ENCODE data around the gene DGCR8.

The DGCR8 gene

GRCh38 chr22:20046730-20047129 lies 33.3 kb upstream of the DGCR8 start:
- Histone ChIP-seq H3K4me3 (replicated peaks; ENCODE audit: low read depth, low read length) (no peak overlapping the region), H3K27me3 (replicated peaks; ENCODE audit: control insufficient read depth, insufficient read depth, low read length) (no peaks in the 10 kb centered on the region), H3K36me3 (ENCODE audit: control insufficient read depth, insufficient read depth, low read length) (peaks cover 2% of the 10 kb centered on the region)
- TF ChIP-seq, protein P1, sequence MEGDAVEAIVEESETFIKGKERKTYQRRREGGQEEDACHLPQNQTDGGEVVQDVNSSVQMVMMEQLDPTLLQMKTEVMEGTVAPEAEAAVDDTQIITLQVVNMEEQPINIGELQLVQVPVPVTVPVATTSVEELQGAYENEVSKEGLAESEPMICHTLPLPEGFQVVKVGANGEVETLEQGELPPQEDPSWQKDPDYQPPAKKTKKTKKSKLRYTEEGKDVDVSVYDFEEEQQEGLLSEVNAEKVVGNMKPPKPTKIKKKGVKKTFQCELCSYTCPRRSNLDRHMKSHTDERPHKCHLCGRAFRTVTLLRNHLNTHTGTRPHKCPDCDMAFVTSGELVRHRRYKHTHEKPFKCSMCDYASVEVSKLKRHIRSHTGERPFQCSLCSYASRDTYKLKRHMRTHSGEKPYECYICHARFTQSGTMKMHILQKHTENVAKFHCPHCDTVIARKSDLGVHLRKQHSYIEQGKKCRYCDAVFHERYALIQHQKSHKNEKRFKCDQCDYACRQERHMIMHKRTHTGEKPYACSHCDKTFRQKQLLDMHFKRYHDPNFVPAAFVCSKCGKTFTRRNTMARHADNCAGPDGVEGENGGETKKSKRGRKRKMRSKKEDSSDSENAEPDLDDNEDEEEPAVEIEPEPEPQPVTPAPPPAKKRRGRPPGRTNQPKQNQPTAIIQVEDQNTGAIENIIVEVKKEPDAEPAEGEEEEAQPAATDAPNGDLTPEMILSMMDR (IDR thresholded peaks at IDR 0.05; ENCODE audit: insufficient read depth, low read length, poor library complexity, severe bottlenecking): no peak
- no peak for DNase-seq (ENCODE audit: extremely low read depth, insufficient read length)

DNA sequence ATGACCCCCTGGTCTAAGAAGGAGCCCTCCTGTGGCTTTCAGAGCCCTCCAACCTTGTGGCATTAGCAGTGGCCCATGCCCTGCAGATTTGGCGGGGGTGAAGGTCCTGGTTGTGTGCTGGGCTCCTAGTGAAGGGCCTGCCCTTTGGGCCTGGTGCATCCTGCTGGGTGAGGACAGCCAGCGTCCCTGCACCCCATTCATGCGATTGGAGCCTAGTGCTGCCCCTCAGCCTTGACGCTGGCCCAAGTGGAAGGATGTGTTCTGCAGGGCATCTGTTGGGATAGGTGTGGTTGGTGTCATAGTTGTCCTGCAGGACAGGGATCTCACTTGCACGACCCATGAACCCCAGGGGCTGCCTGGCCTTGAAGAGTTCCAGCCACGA lies 28.1 kb upstream of the DGCR8 start:
- TF ChIP-seq, protein P1 (IDR thresholded peaks at IDR 0.05; ENCODE audit: insufficient read depth, low read length, poor library complexity, severe bottlenecking): no peak
- no peaks in the 10 kb centered on the region for H3K27me3 ChIP-seq (replicated peaks; ENCODE audit: control insufficient read depth, insufficient read depth, low read length)
- H3K4me3 ChIP-seq (replicated peaks; ENCODE audit: low read depth, low read length): no peak overlapping the region
- DNase-seq (ENCODE audit: extremely low read depth, insufficient read length): no peak
- H3K36me3 ChIP-seq (ENCODE audit: control insufficient read depth, insufficient read depth, low read length): peaks cover 9% of the 10 kb centered on the region

- TF ChIP-seq, protein P1 (IDR thresholded peaks at IDR 0.05; ENCODE audit: insufficient read depth, low read length, poor library complexity, severe bottlenecking): no peak
- DNase-seq (ENCODE audit: extremely low read depth, insufficient read length): no peak
- Histone ChIP-seq H3K4me3 (replicated peaks; ENCODE audit: low read depth, low read length) (no peak overlapping the region), H3K27me3 (replicated peaks; ENCODE audit: control insufficient read depth, insufficient read depth, low read length) (no peaks in the 10 kb centered on the region), H3K36me3 (ENCODE audit: control insufficient read depth, insufficient read depth, low read length) (peaks cover 9% of the 10 kb centered on the region)
Measured at GRCh38 chr22:20052309-20053259, 27.5 kb upstream of the DGCR8 start.

GRCh38 chr22:20053407-20054033 lies 26.5 kb upstream of the DGCR8 start:
- H3K36me3 ChIP-seq (ENCODE audit: control insufficient read depth, insufficient read depth, low read length): peaks cover 9% of the 10 kb centered on the region

DNA sequence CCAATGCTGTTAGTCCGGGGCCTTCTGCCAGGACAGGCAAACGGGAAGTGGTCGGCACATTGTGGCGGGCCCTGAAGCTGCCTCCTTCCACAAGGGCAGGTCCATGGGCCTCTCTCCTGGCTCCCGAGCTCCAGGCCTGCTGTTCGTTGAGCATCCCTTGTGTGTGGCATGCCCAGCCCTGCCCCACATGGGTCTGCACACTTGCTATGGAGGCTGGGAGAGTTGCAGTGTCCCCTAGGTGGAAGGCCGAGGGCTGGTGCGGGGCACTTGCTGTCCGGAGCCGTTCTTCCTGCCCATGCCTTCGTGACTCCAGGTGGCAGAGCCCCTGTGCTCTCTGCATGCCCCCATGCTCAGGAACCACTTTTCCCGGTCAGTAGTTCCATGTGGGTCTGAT lies 26.0 kb upstream of the DGCR8 start:
- no peaks in the 10 kb centered on the region for H3K27me3 ChIP-seq (replicated peaks; ENCODE audit: control insufficient read depth, insufficient read depth, low read length)
- peaks cover 9% of the 10 kb centered on the region for H3K36me3 ChIP-seq (ENCODE audit: control insufficient read depth, insufficient read depth, low read length)
- no peak for DNase-seq (ENCODE audit: extremely low read depth, insufficient read length)
- no peak overlapping the region for H3K4me3 ChIP-seq (replicated peaks; ENCODE audit: low read depth, low read length)
- TF ChIP-seq, protein P1 (IDR thresholded peaks at IDR 0.05; ENCODE audit: insufficient read depth, low read length, poor library complexity, severe bottlenecking): no peak

More at GRCh38 chr22:20053407-20054033, 26.5 kb upstream of the DGCR8 start:
- Histone ChIP-seq H3K4me3 (replicated peaks; ENCODE audit: low read depth, low read length) (no peak overlapping the region), H3K27me3 (replicated peaks; ENCODE audit: control insufficient read depth, insufficient read depth, low read length) (no peaks in the 10 kb centered on the region)
- DNase-seq (ENCODE audit: extremely low read depth, insufficient read length): no peak
- TF ChIP-seq, protein P1 (IDR thresholded peaks at IDR 0.05; ENCODE audit: insufficient read depth, low read length, poor library complexity, severe bottlenecking): no peak
